ENCODE measurements around the gene MTCP1.
A peak's percentile ranks its signal among the peaks of the same experiment; 100 is the strongest.

Gene MTCP1

DNA sequence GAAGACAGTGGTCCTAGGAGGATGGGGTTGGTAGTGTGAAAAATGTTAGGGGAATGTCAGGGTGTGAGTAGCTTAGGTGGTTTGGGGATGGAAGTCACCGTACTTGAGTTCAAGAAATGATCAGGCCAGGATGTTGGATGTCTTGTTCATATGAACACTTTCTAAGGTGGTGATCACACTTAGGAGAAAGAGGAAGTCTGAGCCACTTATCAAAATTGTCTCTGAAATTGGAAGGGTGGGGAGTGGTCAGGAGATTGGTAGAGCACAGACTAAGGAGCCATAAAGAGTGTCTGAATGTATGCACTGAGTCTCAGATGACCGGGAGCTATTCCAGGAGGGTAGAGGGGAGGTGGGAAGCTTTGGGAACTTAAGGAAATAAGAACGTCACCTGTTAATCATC lies 17.3 kb downstream of the MTCP1 start:
- no peak for DNase-seq

DNA sequence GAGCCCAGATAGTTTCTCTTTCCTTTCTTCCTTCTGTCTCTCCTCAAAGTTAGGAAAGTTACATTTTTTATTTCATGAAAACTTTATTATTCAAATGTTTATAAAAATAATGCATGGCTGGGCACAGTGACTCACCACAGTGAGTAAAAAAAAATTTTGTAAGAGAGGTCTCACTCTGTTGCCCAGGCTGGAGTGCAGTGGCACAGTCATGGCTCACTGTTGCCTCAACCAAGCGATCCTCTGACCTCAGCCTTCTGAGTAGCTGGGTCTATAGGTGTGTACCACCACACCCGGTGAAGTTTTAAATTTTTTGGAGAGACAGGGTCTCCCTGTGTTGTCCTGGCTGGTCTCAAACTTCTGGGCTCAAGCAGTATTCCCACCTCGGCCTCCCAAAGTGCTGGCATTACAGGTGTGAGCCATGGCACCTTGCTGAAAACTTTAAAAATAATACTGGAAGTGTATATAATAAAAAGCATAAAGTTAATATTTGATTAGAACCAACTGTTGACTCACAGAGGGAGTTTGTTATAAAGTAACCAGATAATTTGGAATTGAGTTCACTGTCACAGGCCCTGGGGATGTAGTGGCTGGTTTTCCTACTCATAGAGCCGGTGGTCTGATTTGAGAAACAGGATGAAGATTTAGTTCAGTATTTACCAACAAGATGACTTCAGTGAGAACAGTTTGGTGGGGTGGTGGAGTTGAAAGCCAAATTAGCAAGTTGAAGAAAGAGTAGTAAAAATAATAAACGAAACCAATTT lies 18.0 kb downstream of the MTCP1 start:
- DNase-seq, result no peak

DNA sequence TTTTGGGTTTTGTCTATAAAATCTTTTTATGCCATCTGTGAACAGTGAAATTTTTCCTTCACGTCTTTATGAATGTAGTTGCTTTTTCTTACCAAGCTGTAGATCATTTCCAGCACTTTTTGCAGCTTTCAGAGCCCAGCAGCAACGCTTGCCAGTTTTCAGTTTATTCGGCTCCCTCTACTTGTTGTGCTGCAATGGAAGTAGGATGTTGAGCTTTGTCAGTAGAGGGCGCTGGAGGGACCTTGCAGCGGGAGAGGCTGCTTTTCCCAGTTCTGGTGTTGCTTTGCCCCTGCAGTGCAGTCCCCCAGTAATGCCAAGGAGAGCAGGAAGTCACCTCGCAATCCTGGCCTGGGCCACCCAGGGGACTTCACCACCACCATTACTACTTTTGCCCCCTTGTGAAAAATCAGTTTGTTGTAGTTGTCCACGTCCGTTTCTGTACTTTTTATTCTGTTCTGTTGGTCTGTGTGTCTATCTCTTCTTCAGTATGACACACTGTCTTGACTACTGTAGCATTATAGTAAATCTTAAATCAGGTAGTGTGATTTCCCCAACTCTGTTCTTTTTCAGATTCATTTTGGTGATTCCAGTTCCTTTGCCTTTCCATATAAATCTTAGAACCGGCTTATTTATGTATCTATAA lies 21.8 kb downstream of the MTCP1 start:
- DNase-seq, result peak; percentile 36

DNA sequence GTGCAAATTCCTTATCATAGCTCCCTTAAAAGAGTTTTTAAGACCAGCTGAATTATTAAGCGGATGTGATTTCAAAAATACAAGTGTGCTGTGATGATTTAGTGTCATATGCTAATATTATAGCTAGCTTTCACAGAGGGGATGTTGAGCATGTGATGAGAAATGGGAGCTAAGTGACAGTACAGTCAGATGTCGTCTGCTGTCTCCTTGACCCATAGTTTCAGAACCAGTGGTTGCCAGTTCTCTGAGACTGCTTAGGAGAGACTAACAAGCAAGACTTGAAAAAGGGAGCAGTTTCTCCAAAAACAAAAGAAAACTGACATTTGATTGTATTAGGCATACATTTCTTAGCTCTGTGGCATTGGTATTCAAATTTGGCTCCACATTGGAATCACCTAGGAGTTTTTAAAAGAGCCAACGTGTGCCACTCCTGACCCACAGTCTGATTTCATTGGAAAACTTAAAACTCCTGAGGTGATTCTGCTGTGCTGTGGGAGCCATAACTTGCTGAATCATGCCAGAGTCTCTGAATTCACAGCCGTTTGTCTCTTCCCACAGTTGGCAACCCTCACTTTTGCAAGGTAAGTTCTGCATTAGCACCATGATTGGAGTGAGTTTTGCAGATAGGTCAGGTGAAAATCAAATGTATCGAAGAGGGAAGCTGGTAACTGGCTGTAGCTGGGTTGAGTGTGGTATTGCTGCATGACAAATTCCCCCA lies 24.0 kb downstream of the MTCP1 start:
- DNase-seq, result no peak

DNA sequence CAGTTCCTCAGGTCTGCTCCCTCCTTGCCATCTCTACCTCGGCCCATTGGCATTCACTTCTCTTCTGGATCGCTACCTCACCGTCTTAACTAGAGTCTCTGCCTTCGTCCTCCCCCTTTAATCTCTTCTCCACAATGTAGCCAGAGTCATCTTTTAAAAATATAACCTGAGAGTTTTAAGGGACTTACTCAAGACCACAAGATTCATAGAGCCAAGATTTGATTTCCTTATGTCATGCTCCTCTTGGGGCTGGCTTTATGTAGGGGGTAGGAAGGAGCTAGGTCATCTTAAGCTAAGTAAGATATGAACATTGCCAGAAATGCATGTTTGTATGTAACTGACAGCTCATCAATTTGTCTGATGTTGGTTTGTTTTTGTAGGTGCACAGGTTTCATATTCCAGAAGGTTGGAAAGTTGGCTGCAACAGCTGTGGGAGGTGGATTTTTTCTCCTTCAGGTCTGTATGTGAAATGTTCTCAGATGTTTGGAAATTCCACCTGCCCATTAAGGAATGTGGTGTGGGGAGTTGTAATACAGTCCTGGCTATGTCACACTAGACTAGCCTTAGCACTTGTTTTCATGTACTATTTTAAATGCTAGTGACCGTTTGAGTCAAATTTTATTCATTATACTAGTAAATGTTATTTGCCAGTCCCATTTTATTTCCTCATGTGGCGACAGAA lies 24.7 kb downstream of the MTCP1 start:
- DNase-seq, result no peak

DNA sequence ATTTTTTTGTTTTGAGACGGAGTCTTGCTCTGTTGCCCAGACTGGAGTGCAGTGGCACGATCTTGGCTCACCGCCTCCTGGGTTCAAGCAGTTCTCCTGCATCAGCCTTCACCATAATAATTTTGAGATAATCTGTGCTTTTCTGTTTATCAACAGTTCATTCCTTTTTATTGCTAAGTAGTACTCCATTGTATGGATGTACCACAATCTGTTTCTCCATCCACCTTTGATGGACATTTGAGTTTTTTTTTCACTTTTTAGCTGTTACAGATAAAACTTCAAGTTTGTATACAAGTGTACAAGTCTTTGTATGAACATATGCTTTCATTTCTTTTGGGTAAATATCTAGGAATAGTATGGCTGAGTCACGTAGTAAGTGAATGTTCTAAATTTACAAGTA lies 35.2 kb downstream of the MTCP1 start:
- no peak for DNase-seq

DNA sequence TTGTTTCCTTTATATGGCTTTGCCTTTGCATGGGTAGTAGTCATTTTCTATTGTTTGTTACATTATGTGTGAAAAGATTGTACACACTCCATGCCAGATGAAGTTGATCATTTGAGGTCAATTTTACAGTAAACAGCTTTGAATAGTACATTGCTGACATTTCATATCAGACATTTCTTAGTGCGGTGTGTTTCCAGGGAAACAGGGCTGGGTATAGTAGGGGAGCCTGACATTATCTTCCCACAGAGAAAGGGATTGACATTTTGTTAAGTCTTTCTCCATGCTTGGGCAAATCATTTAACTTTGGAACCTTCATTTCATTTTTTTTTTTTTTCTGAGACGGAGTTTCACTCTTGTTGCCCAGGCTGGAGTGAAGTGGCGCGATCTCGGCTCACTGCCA lies 39.3 kb downstream of the MTCP1 start:
- DNase-seq, result no peak

DNA sequence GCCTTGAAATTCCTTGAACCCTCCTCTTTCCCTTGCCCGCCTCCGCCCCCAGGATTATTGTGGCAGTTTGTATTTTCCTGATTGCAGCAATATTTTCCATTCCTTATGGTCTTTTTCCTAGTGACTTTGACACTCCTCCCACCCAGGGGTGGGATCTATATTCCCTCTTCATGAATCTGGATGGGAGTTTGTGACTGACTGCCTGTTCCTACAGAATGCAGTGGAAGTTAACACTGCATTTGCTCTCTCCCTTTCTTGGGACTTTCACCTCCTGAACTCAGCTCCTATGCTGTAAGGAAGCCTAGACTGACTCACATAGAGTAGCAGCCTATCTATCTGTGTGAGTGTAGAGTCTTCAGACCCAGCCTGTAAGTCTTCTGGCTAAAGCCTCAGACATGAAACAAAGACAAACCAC lies 42.1 kb downstream of the MTCP1 start:
- no peak for DNase-seq

DNA sequence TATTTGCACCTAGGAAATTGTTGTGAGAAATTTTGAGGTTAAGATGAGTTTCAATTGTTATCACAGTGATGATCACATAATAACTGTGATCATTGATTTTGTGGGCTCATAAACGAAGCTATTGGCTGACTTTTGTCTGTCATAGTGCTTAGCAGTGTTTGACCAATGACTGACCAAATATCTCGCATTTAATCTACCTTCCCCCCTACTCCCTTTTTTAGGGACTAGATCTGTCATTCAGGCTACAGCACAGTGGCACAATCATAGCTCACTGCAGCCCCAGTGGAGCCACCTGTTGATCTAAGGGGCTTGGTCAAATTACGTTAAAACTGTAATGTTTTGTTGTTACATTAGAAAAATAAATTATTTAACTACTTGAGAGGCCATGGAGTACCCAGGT lies 42.8 kb downstream of the MTCP1 start:
- DNase-seq, result no peak

DNA sequence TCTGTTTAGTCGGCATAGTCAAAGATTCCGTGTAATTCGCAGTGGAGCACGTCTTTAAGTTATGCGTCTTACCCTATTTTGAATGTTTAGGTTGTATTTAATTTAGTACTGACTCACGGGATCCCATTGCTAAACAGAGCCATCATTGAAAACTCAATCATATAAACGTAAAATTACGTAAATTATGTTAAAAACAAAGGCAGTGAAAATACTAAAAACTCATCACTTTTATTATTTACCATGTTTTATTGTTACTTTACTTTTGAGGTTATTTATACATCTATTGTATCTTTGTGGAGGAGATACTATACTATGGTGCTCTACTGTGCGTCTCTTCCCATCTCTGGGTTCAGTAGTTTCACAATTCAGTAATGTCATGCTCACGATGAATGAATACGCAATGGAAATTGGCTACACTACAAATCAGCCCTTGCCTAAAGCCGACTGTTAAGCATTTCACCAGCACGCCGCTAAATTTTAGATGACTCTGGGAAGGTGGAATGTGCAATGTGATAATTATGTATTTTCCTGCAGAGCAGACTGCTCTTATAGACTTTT lies 43.3 kb downstream of the MTCP1 start:
- DNase-seq, result peak; percentile 7

DNA sequence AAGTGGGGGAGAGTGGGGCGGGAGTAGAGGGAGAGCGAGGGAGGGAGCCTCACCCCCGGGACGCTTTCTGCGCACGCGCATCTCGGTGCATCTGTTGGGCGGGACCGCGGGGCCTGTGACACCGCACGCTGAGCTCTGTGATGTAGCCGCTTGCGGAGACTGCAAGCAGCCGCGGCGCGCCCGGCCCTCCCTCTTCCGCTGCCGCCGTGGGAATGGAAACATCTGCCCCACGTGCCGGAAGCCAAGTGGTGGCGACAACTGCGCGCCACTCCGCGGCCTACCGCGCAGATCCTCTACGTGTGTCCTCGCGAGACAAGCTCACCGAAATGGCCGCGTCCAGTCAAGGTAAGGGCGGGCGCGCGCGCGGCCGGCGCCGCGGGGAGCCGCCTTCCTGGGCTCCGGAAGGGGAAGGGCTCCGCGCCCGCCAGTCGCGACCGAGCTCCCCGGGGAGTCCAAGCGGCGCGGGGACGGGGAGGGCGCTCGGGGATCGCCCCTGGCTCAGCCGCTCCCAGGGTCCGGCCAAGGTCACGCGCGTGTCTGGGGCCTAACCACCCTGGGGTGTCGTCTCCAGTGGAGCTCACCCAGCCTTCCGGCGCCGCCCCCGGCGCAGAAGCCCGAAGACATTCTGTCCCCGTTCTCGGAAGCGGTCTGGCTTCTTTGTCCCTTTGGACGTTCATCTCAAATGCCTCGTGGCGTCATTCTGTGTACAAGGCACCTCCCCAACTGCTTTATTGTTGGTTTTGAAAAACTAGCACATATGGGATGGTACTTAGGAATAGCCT lies 44.0 kb downstream of the MTCP1 start, which contains the start of gene FUNDC2:
FUNDC2 (plus strand) TSS at position 118 of the 782 bp plus-strand sequence; CDS start at position 213, 95 bp downstream.
- peak; percentile 95 for DNase-seq

DNA sequence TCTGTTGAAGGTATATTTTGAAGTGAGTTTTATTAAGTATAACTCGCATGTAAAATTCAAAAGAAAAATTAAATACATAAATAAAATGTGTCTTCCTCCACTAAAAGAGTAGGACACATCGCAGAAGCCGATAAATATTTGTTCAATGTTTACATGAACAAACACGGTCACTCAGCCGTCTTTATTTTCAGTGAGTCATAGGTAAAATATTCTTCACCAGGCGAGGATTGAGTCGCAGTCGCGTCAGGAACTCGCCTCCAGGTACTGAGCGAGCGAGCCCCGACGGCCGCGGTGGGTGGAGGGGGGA lies 44.6 kb downstream of the MTCP1 start:
- no peak for DNase-seq

DNA sequence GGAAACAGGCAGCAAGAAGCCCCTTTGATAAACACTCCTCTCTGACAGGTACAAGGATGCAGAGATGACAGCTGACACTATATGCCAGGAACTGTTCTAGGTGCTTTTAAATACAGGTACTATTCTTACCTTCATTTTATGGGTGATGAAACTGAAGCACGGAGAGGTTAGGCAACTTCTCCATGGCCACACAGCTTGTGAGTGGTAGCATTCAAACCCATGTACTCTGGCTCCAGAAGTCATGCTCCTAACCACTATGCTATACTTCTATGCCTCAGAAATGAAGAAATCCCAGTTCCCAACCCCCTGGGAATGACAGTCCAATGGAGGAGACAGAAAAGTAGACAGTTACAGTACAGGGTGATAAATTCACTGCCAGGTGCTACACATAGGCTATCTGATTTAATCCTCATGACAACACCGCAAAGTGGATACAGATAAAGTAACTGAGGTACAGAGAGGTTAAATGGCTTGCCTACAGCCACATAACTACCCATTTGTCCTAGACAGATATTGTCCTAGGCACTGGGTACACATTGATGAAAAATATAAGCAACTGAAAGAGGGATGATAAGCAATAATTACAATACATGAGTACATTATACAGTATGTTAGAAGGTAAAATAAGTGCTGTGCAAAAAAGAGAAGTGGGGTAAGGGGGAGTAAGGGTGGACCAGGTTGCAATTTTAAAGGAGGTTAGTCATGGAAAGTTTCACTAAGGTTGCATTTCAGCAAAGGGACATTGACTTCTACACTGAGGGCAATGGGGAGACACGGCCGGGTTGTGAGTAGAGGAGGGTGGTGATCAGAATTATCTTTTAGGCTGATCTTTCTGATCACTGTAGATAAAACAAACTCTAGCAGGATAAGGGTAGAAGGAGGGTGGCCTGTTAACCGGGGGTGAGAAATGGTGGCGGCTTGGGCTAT lies 46.8 kb downstream of the MTCP1 start:
- DNase-seq, result no peak

DNA sequence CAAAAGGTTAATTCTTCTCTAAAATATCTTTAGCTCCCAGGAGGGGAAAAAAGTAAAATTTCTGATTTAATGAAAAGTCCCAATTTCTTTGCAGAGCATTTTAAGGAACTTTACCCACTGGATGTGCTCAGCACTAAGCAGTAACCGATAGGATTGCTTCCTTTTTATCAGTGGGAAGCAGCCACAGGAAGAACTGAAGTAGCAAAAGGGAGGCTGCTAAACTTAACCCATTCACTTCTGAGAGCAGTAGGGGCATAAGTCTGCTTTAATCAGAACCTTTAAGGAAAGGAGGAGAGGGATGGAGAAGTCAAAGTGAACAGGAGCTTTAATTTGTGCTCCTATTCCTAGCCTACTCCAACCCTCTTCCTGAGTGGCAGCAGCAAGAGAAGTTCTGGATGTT lies 48.4 kb downstream of the MTCP1 start, which contains the start of gene F8:
F8 (minus strand) TSS at position 139 of the 400 bp plus-strand sequence. CDS start 171 bp downstream, outside the sequence.
- no peak for DNase-seq

DNA sequence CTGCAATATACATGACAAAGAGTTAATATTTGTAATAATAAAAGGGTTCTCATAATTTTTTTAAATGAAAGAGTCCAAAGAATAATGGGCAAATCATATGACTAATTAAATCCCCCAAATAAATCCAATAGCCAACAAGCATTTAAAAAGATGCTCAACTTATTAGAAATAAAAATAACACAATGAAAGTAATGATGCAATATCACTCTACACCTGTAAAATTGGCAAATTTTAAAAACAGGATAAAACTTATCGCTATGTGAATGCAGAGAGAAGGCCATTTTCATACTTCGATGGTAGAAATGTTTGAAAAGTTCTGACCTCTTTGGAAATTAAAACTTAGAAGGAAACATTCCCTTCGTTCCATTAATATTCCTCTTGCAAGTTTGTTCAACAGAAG lies 50.3 kb downstream of the MTCP1 start:
- no peak for DNase-seq

Measured in central memory CD4-positive, alpha-beta T cell (primary cell).